HG02759 (cell line): Measurements from ENCODE around the gene FCN2.

Experiments used
- ATAC-seq: cut with Tn5 transposase; IDR thresholded peaks from one replicate; pipeline ENCODE4 v1.9.1; 2021; ENCODE audit warnings: mild to moderate bottlenecking, moderate library complexity; ENCODE audit not compliant: unreplicated experiment

FCN2 gene

DNA sequence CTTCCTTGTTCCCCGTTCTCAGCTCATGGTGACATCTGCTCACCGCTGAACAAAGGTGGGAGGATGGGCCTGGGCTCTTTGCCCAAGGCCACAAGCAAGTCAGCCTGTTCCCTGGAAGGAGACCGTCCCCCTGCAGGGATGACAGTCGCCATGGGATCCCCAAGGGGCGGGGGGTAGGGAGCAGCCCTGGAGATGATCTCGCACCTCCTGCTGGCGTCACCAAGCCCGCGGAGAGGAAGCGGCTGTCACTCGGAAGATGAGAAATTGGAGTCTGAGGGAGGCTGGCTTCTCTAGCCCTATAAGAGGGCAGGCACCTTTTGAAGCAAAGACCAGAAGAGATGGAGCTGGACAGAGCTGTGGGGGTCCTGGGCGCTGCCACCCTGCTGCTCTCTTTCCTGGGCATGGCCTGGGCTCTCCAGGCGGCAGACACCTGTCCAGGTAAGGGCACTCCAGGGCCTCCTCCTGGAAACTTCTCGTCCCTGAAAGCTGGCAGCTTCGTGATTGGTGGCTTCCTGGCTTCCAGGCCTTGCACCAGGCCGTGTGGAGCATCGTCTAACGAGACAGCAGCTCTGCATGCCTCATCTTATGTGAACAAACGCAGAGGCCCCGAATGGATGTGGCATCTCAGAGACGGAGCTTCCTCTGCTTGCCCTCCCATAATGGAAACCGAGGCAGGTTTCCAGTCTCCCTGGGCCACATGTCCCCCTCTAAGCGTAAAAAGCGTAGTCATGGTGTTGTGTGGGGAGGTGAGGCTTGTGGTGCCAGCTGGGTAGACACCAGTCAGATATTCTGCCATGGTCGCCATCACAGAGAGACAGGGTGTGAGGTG is at the start of gene FCN2:
FCN2 (plus strand) TSS at position 327 of the 829 bp plus-strand sequence; CDS start at position 339, 12 bp downstream.
- ATAC-seq: no peak

DNA sequence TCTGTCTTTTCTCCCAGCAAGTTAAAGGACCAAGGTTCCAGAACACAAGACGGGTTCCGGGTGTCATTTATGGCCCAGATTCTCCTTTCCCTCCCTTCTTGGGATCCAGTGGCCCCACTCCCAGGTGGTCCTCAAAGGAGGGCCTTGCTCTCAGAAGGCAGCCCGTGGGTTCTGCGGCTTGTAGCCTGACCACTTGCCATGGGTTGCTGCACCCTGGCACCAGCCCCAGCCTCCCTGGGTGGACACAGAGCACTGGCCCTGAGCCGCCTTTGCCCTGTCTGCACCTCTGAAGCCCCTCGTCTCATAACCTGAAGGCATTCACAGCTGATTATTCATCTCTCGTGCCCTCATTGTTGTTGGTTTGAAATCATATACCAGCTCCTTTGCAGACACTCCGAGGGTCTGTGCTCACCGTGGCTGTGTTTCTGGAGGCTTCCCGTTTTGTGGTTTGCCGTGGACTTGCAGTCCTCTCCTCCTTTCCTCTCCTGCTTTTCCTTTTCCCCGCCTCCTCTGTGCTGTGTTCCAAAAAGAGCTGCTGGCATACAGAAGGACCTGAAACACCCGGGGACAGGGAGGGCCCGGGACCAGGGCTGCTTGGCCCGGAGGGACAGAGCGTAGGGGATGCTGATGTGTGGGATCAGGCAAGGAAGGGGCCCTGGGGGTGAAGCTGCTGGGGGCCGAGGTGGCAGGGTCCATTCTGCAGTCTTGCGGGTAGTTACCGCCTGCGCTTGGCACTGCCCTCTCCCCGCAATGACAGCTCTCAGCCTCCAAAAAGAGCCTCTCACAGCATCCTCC is 49.5 kb upstream of the FCN2 start:
- no peak for ATAC-seq

DNA sequence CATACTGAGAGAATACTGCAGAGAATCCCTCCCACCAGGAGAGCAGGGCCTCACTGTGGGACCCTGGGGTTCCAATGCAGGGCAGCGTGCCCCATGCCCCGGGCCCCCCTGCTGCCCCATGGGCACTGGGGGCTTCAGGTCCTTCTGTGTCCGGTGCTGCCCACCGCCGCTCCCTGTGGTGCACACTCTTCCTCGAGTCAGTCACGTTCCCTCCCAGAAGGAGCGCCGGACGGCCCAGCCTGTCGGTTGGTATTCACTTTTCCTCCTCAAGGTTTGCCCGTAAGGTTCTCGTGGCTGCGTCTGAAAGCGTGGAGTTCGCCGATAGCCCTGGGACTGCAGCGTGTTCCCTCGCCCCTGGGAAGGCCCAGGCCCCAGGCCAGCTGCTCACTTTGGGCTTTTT is 48.1 kb upstream of the FCN2 start:
- no peak for ATAC-seq

DNA sequence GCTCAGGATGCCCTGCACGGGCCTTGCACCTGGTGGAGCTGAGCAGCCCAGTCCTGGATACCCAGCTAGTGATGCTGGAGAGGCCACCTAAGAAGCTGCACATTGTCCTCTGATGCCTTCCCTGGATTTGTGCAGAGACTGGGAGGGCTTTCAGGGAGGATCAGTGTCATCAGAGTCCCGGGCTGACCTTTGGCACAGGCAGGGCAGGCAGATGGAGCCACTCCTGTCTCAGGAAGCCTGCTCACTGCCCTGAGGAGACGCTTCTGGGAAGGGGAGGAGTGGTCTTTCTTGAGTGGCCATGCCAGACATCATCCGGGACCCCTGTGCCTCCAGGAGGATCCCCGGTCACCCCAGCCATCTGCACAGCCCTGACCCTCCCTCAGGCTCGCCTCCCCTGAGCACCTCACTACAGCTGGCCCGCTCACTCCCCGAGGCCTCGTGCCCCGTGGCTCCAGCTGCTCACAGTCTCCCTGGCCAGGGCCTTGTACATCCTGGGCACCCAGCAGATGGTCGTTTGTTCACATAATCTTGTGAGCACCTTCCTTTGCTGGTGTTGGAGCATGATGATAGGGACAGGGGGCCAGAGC is 47.2 kb upstream of the FCN2 start:
- no peak for ATAC-seq

DNA sequence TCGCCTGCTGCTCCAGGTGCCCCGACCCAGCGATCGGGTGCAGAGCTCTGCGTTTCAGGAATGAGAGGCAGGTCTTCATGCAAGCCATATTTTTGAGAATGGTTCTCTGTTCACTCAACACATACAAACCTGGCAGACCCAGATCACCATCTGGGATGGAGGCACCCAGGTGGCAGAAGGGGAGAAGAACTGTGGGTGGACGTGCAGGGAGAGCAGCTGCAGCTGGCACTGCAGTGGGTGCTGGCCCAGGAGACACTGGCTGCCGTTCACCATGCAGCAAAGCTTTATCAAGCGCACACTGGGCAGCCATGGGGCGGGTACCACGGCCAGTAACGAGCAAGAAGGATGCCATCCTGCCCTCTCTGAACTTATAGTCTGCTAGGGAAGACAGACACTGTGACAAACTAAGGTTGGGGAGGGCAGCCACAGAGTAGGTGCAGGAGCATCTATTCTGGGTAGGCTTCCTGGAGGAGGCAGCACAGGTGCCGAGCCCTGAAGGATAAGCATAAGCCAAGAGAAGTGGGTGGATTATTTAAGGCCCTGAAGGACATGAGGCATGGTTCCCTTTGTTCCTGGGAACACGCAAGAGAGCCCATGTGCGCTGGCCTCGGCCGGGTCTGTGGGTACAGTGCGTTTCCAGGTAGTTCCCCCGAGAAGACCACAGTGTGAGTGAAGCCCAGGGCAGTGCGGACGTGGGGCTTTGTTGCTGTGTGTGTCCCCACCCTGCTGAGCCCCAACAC is 46.2 kb upstream of the FCN2 start:
- no peak for ATAC-seq

DNA sequence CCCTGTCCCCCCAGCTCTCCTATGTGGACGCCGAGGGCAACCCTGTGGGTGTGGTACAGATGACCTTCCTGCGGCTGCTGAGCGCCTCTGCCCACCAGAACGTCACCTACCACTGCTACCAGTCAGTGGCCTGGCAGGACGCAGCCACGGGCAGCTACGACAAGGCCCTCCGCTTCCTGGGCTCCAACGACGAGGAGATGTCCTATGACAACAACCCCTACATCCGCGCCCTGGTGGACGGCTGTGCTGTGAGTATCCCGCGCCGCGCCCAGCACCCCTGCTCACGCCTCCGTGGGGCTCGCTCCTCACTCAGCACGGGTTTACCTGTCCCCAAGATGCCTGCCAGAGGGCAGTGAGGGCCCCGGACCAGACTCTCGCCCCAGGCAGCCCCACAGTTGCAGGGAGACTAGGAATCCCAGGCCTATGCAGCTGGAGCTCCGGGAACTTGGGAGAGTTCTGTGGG is 45.6 kb upstream of the FCN2 start:
- no peak for ATAC-seq

DNA sequence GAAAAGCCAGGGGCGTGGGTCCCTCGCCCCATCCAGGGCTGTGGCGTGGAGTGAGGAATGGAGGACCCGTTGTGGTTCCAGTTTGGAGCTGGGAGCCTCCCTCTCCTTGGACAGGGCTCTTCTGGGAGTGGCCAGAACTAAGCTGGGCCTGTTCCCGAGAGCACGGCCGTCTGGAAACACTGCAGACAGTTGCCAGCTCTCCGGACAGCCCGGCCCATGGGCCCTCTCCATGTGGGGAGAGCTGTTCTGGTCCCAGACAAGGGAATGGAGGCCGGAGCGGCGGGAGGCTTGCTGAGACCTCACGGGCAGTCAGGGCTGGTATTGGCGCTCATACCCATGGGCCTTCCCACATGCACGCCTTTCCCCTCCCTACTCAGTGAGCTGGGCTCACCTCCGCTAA is 45.2 kb upstream of the FCN2 start:
- no peak for ATAC-seq

DNA sequence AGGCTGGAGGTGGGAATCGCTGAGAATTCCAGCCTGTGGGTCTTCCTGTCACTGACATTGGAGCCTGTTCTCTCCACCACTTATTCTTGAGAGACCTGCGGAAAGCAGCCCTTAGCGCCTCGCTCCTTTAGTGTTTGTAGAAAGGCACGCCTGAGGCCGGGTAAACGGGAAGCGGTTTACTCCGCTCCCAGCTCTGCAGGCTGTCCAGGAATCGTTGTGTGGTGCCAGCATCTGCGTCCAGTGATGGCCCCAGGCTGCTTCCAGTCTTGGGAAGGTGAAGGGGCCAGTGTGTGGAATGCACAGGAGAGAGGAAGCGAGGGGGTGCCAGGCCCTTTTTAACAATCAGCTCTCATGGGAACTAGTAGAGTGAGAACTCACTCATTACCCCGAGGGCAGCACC is 44.6 kb upstream of the FCN2 start:
- no peak for ATAC-seq

DNA sequence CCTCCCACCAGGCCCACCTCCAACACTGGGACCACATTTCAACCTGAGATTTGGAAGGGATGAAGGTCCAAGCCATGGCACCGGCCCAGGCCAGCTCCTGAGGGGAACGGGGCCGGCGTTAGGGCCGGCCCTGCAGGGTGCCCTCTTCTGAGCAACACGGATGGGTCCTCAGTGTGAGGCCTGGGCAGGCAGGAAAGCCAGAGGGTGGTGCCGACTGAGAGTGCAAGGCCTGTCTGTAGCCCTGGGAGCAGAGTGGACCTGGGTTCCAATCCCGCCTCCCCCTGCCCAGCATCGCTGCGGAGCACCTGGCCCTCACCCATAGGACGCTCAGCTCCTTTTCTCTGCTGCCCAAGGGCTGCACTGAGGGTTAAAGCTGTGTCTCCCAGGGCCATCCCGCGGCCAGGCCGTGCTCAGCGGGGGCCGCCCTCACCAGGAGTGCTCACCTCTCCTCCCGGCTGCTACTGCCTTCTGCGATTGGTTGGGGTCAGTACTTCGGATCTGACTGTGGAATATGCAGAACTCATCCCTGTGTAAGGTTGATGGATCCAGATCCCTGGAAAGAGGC is 44.1 kb upstream of the FCN2 start:
- no peak for ATAC-seq

DNA sequence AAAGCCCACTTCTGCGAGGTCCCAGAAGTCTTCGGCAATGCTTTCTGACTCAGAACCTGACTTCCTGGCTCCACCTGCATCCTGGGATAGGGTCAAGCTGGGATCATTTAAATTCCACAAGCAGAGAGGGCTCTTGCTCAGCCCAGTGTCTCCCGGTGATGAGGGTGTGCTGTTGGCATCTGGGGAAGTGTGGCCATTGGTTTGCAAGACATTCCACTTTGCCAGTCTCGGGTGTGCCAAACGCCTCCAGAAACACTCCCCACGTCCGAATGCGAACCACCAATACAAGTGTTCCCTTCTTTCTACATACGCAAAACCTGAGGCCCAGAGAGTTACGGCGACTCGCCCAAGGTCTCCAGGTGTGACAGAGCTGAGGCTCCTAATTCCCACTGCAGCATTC is 43.1 kb upstream of the FCN2 start:
- no peak for ATAC-seq

DNA sequence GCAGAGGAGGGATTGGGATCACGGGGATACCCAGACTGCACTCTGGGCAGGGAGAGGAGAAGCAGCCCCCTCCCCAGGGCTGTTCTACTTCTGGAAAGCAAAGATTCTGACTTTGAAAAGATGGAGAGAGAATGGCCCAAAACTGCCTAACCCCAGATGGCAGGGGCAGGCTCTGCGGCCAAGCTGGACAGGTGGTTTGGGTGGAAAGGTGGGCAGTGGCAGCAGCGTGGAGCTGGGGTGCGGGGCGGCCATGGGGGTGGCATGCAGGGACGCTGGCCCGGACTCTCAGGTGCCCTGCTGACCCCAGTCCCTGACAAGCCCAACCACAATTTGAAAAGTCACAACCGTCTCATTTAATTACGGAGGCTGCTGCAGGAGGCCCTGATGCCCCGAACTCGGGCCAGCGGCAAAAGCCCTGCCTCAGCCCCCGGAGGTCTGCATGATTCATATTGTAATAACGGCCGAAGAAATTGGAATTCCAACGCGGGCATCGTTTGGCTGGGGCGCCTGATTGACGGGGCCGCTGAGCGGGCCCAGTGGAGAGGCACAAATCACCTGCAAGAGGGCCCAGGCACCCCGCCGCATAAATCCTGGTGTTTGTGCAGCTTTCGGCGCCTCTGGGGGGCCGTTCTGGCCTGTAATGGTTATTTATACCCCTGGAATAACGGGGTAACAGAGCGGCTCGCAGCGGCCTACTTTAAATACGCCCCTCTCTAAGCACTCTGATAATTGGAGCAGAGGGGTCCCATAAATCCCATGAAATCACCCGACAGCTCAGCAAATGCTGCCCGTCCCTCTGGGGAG is 41.8 kb upstream of the FCN2 start:
- ATAC-seq: no peak

DNA sequence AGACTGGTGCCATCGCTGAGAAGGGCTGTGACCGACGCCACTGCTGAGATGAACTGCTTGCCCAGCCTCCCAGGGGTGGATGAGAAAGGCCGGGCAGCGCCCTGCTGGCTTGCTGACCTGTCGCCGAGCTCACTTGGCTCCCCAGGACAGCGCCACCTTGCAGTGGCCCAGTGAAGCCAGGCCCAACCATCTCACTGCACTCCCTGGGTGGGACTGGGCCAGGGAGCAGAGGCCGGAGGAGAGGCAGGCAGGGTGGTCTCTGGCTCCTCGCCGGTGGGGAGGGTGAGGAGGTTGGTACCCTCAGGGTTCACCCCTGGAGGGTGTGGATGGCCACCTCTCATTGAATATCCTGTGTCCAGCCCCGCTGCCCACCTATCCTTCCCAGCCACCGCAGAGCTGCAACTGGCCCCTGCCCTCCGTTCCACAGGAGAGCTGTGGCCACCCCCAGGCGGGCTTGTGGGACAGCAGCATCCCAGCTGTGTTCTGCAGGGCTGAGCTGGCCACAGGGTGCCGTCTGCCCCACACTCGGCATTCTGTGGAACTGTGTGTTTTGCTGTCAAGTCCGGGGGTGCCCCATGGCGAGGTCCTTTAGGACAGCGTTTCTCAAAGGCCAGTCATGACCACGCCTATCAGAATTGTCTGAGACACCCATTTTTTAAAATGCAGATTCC is 41.0 kb upstream of the FCN2 start:
- ATAC-seq: no peak

DNA sequence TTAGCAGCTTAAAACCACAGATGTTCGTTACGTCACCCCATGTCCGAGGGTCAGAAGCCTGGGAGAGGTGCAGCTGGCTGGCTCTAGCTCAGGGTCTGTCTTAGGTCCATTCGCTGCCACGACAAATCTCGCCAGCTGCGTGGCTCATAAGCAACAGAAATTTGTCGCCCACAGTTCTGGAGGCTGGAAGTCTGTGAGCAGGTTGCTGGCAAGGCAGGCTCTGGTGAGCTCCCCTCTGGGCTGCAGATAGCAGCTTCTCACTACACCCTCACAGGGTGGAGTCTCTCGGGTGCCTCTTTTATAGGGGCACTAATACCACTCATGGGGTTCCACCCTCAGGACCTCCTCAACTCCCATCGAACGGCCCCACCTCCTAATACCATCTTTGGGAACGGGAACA is 40.1 kb upstream of the FCN2 start:
- ATAC-seq: no peak

DNA sequence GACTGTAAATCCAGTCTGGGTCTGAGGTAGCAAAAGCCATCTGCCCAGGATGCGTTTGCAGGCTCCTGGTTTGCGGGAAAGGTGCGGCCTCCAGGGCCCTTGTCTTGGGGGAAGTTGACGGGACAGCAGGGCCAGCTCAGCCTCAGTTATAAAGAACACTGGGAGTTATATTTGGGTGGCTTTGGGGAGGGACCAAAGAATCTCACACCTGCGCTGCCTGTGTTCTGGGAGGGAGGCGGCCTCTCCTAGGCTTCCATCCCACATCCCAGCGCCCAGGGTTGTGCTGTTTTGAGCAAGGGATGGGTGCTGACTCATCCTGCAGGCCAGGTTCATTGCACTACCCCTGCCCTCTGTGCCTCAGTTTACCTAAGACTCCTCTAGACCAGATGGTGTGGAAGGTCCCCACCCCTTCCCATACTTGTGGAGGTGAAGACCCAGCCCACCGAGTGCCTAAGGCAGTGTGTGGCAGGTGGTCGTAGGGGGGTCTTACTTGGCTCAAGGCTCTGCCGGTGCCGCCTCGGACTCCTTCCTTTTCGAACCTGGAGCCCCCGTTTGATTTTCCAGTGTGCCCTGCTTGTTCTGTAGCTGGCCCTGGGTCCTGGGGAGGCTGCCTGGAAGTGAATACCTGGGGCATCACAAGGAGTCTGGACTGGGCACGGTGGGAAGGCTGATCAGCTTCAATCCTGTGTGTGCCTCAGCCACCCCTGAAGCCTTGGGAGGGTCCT is 39.3 kb upstream of the FCN2 start:
- no peak for ATAC-seq

DNA sequence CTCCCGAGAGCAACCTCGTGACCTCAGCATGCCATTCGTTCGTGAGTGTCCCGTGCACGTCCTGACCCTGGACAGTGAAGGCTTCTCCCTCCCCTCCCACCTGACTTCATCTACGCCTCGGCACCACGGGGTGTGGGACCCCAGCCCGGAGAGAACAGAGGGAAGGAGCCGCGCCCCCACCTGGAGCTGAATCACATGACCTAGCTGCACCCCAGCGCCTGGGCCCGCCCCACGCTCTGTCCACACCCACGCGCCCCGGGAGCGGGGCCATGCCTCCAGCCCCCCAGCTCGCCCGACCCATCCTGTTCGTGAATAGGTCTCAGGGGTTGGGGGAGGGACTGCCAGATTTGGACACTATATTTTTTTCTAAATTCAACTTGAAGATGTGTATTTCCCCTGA is 38.3 kb upstream of the FCN2 start:
- ATAC-seq: no peak

DNA sequence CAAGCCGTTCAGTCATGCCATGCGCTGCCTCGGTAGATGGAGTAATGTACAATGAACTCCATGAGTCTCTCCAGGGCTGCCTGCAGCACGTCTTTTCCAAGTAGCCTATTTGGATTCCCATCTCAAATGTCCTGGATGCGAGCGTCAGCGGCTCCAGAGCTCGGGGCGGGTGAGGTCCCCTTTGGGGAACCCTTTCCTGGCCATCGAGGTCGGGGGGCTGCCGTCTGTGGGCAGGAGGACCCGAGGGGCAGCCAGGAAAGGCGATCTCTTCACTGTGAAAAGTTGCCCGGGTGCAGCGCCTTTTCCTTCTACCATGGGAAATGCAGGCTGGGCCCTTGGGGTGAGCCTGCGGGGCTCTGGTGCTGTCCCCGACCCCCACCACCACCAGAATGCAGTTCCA is 36.9 kb upstream of the FCN2 start:
- no peak for ATAC-seq

DNA sequence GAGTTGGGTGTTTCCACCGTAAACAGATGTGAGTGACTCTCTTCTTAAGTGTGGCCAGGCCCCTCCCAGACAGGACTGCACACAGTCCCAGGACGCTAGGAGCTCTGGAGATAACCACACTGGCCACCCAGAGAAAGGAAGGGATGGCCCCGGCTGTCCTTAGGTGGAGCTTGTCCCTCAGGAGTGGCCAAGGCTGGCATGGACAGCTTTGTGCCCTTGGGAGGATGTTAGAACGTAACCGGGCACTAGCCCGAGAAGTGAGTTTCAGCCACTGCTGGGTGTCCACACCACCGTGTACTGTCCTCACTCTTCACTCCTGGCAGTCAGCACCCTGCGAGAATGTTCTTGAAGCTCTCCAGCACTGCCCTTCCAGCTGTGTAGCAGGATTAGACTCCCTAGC is 35.8 kb upstream of the FCN2 start:
- no peak for ATAC-seq

DNA sequence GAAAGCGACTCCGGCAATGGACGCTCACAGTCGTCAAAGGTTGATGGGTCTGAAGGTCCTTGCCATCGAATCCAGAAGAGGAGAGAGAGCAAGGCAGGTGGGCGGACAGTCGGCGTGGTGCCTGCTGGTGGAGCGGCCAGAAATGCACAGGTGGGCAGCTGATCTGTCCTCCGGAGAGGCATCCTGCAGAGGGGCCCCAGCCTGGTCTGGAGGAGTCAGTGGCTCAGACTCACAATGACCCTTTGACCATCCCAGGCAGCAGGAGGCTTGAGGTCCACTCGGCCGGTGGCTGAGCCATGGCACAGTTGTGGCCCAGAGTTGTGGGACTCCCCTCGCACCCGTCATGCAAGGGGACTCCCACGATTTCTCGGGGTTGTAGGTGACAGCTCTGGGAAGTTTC is 34.4 kb upstream of the FCN2 start:
- ATAC-seq: no peak

DNA sequence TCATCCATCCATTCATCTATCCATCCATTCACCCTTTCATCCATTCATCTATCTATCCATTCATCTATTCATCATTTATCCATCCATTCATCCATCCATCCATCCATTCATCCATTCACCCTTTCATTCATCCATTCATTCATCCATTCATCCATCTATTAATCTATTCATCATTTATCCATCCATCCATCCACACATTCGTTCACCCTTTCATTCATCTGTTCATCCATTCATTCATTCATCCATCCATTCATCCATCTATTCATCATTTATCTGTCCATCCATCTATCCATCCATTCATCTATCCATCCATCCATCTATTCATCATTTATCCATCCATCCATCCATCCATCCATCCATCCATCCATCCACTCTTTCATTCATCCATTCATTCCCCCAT is 33.9 kb upstream of the FCN2 start:
- no peak for ATAC-seq
